Activated T-helper 1 cell treated with anti-CD3 and anti-CD28 coated beads, Interleukin-12 subunit alpha, Interleukin-12 subunit beta, Interleukin-2, Interleukin-4 antibody, amounts not matched to agents 30 ng/mL and 10 ng/mL and 1 ng/mL, durations not matched to agents 14 hours and 24 hours and 36 hours (primary cell): Measurements from ENCODE around the gene ELOVL1. TPM values are rescaled to one million over a fixed set of nuclear protein-coding genes. Genes with fewer than 3 reads are reported as not detected.

Experiments
- DNase-seq: peaks from one replicate; pipeline ENCODE4 v3.0.0; 2021; ENCODE audit warnings: low spot score
- H3K27ac Mint-ChIP-seq: one replicate; pipeline ENCODE4 v1.8.0; 2021; ENCODE audit warnings: mild to moderate bottlenecking, mixed read lengths
- H3K27me3 Mint-ChIP-seq: one replicate; pipeline ENCODE4 v1.8.0; 2022; ENCODE audit warnings: mild to moderate bottlenecking, moderate library complexity, mixed read lengths; ENCODE audit not compliant: insufficient read depth
- H3K36me3 Mint-ChIP-seq: one replicate; pipeline ENCODE4 v1.8.0; 2021; ENCODE audit warnings: low read depth, mixed read lengths
- H3K4me1 Mint-ChIP-seq: one replicate; pipeline ENCODE4 v1.8.0; 2021; ENCODE audit warnings: low read depth, mixed read lengths
- H3K4me3 Mint-ChIP-seq: one replicate; pipeline ENCODE4 v1.8.0; 2021; ENCODE audit warnings: mild to moderate bottlenecking, moderate library complexity, mixed read lengths
- H3K9me3 Mint-ChIP-seq: one replicate; pipeline ENCODE4 v1.8.0; 2021; ENCODE audit warnings: mixed read lengths
- intact Hi-C: fragments of 100-400 bp; cut with micrococcal nuclease; formaldehyde crosslinking; loops from one replicate; pipeline ENCODE4 v1.15.1; 2024
- total RNA-seq: library from RNA; stranded (reverse); gene quantifications from 2 replicates; pipeline ENCODE4 v1.2.3, GENCODE V29; 2022

ELOVL1 gene
- total RNA-seq, 1 donor from 2014 or later: 85.7 TPM

GRCh38 chr1:43329995-43330751 lies 37.6 kb downstream of the ELOVL1 start:
- peaks cover 28% of the 10 kb centered on the region for H3K4me1 Mint-ChIP-seq
- H3K27me3 Mint-ChIP-seq: peaks cover 3% of the 10 kb centered on the region
- peak; percentile 14 for DNase-seq
- intact Hi-C loops: loop anchor here (2.0 kb wide), 2 partner anchors 29 to 35 kb away; partner anchors contain the start of gene CDC20
- peak overlapping the region; percentile 80 for H3K27ac Mint-ChIP-seq
- H3K36me3 Mint-ChIP-seq: no peaks in the 10 kb centered on the region
- H3K9me3 Mint-ChIP-seq: peaks cover 19% of the 10 kb centered on the region
- H3K4me3 Mint-ChIP-seq: peak overlapping the region; percentile 2

DNA sequence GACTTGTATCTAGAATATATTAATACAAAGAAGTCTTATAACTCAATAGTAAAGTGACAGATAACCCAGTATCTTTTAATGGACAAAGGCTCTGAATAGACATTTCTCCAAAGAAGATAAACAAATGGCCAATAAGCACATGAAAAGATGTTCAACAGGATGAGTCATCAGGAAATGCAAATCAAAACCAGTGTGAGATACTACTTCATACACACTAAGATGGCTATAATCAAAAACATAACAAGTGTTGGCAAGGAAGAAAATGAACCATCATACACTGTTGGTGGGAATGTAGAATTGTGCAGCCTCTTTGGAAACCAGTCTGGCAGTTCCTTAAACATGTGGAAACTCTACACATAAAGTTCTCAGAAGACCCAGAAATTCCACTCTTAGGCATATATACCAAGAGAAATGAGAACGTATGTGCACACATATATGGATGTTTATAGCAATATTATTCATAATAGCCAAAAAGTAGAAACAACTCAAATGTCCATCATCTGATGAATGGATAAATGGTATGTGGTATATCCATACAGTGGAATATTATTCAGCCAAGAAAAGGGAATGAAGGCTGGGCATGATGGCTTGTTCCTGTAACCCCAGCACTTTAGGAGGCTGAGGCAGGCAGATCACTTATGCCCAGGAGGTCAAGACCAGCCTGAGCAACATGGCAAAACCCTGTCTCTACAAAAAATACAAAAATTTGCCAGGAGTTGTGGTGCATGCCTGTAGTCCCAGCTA lies 40.1 kb downstream of the ELOVL1 start:
- no peak overlapping the region for H3K27ac Mint-ChIP-seq
- peaks cover 1% of the 10 kb centered on the region for H3K27me3 Mint-ChIP-seq
- peaks cover 39% of the 10 kb centered on the region for H3K4me1 Mint-ChIP-seq
- H3K9me3 Mint-ChIP-seq: peaks cover 29% of the 10 kb centered on the region
- H3K4me3 Mint-ChIP-seq: no peak overlapping the region
- DNase-seq: no peak
- no peaks in the 10 kb centered on the region for H3K36me3 Mint-ChIP-seq
- intact Hi-C loops: no loop called here

DNA sequence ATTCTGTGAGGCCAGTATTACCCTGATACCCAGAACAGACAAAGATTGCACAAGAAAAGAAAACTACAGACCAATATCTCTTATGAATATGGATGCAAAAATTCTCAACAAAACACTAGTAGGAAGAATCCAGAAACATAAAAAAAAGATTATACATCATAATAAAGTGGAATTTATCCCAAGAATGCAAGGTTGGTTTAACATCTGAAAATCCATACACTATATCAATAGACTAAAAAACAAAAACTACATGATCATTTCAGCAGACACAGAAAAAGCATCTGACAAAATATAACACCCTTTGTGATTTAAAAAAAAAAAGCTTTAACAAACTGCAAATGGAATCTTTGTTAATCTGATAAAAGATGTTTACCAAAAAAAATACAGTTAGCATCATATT lies 42.4 kb downstream of the ELOVL1 start:
- H3K27me3 Mint-ChIP-seq: peaks cover 1% of the 10 kb centered on the region
- H3K9me3 Mint-ChIP-seq: peaks cover 29% of the 10 kb centered on the region
- intact Hi-C loops: no loop called here
- DNase-seq: no peak
- no peak overlapping the region for H3K4me3 Mint-ChIP-seq
- H3K4me1 Mint-ChIP-seq: peaks cover 32% of the 10 kb centered on the region
- no peak overlapping the region for H3K27ac Mint-ChIP-seq
- H3K36me3 Mint-ChIP-seq: no peaks in the 10 kb centered on the region

GRCh38 chr1:43324810-43325209 lies 43.0 kb downstream of the ELOVL1 start:
- intact Hi-C loops: no loop called here
- H3K4me1 Mint-ChIP-seq: peaks cover 26% of the 10 kb centered on the region
- H3K36me3 Mint-ChIP-seq: no peaks in the 10 kb centered on the region
- H3K27me3 Mint-ChIP-seq: no peaks in the 10 kb centered on the region
- peaks cover 29% of the 10 kb centered on the region for H3K9me3 Mint-ChIP-seq
- H3K27ac Mint-ChIP-seq: no peak overlapping the region
- no peak overlapping the region for H3K4me3 Mint-ChIP-seq
- no peak for DNase-seq

DNA sequence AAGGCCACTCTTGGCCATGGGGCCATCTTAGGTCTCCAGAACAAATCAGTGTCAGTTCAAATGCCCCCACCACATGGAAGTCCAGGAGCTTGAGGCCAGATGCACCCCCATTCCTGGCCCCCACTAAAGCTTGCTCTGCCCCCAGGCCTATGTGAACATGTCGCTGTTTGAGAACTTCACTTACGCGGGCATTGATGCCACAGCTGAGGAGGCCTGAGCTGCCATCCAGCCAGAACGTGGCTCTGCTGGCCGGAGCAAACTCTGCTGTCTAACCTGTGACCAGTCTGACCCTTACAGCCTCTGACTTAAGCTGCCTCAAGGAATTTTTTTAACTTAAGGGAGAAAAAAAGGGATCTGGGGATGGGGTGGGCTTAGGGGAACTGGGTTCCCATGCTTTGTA lies 45.3 kb downstream of the ELOVL1 start:
- Mint-ChIP-seq H3K4me1 (peaks cover 23% of the 10 kb centered on the region), H3K36me3 (no peaks in the 10 kb centered on the region), H3K4me3 (no peak overlapping the region), H3K27ac (no peak overlapping the region), H3K9me3 (peaks cover 21% of the 10 kb centered on the region), H3K27me3 (no peaks in the 10 kb centered on the region)
- intact Hi-C loops: no loop called here
- no peak for DNase-seq

GRCh38 chr1:43321331-43321891 lies 46.4 kb downstream of the ELOVL1 start:
- Mint-ChIP-seq H3K4me1 (peaks cover 18% of the 10 kb centered on the region), H3K27me3 (no peaks in the 10 kb centered on the region), H3K9me3 (peaks cover 17% of the 10 kb centered on the region), H3K36me3 (no peaks in the 10 kb centered on the region), H3K4me3 (no peak overlapping the region), H3K27ac (no peak overlapping the region)
- no peak for DNase-seq
- intact Hi-C loops: no loop called here

- H3K4me1 Mint-ChIP-seq: peaks cover 14% of the 10 kb centered on the region
- intact Hi-C loops: no loop called here
- DNase-seq: no peak
- H3K9me3 Mint-ChIP-seq: peaks cover 7% of the 10 kb centered on the region
- H3K27me3 Mint-ChIP-seq: no peaks in the 10 kb centered on the region
- H3K4me3 Mint-ChIP-seq: no peak overlapping the region
- H3K36me3 Mint-ChIP-seq: no peaks in the 10 kb centered on the region
- peak overlapping the region; percentile 50 for H3K27ac Mint-ChIP-seq
Observed at GRCh38 chr1:43319766-43320165, 48.0 kb downstream of the ELOVL1 start.

- no peak for DNase-seq
- Mint-ChIP-seq H3K4me1 (peaks cover 10% of the 10 kb centered on the region), H3K9me3 (peaks cover 2% of the 10 kb centered on the region), H3K36me3 (no peaks in the 10 kb centered on the region), H3K27me3 (no peaks in the 10 kb centered on the region), H3K4me3 (no peak overlapping the region), H3K27ac (peak overlapping the region; percentile 12)
- intact Hi-C loops: no loop called here
Observed at GRCh38 chr1:43319288-43319687, 48.5 kb downstream of the ELOVL1 start.

GRCh38 chr1:43318831-43319230 lies 49.0 kb downstream of the ELOVL1 start:
- Mint-ChIP-seq H3K27me3 (no peaks in the 10 kb centered on the region), H3K36me3 (no peaks in the 10 kb centered on the region), H3K27ac (no peak overlapping the region), H3K9me3 (no peaks in the 10 kb centered on the region), H3K4me3 (no peak overlapping the region), H3K4me1 (peaks cover 7% of the 10 kb centered on the region)
- intact Hi-C loops: no loop called here
- no peak for DNase-seq

DNA sequence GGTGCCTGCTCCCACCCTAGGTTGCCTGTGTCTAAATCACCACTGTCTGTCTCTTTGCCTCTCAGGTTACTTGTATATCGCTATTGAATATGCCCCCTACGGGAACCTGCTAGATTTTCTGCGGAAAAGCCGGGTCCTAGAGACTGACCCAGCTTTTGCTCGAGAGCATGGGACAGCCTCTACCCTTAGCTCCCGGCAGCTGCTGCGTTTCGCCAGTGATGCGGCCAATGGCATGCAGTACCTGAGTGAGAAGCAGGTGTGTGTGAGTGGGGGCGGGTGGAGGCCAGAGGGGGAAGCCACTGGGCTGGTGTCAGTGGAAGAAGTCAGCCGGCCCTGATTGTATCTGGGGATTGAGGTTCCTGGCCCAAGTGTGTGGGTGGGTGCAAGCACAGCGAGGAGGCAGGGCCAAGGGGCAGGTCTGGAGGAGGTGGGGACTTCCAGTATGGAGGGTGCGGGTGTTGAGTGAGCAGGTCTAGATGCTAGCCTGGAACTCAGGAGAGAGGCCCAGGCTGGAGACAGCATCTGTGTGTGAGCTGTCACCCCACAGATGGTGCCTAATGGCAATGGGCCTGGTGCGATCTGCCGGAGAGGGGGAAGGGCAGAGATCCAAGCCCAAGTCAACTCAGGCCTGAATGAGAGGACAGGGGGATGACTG lies 49.9 kb downstream of the ELOVL1 start:
- no peak for DNase-seq
- intact Hi-C loops: no loop called here
- Mint-ChIP-seq H3K27me3 (no peaks in the 10 kb centered on the region), H3K9me3 (no peaks in the 10 kb centered on the region), H3K4me3 (no peak overlapping the region), H3K4me1 (peaks cover 7% of the 10 kb centered on the region), H3K36me3 (no peaks in the 10 kb centered on the region), H3K27ac (peak overlapping the region; percentile 40)

GRCh38 chr1:43316738-43317520 lies 50.9 kb downstream of the ELOVL1 start:
- intact Hi-C loops: no loop called here
- Mint-ChIP-seq H3K36me3 (no peaks in the 10 kb centered on the region), H3K27ac (no peak overlapping the region), H3K4me1 (peaks cover 7% of the 10 kb centered on the region), H3K9me3 (no peaks in the 10 kb centered on the region), H3K4me3 (no peak overlapping the region), H3K27me3 (no peaks in the 10 kb centered on the region)
- no peak for DNase-seq

DNA sequence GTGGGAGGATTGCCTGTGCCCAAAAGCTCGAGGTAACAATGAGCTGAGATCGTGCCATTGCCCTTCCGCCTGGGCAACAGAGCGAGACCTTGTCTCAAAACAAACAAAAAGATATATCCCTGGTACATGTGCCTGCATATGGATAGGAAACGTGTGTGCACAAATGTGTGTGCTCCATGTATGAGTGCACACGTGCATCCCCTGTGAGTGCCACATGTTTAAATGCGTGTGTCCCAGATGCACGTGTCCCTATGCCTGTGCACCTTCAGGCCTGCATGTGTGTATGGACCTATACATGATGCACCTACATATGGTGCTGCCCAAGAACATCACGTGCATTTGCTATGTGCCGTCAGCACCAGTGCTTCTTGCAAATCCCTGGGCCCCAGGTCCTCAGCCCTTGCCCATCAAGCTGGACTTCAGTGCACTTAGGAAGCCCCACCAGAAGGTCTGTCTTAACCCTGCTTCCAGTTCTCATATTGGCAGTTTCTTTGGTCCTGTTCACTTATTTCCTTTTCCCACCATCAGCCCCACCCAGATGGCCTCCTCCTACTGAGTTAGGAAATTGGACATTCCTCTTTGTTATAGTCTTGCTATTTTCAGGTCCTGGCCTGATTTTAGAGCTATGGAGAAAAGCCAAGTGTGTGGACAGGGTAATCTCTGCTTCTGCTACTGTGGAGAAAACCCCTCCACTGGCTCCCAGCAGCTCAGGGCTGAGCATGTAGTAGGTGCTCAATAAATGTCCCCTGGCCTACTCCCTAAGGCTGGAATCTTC lies 51.7 kb downstream of the ELOVL1 start:
- intact Hi-C loops: no loop called here
- no peaks in the 10 kb centered on the region for H3K36me3 Mint-ChIP-seq
- H3K4me3 Mint-ChIP-seq: no peak overlapping the region
- DNase-seq: no peak
- H3K9me3 Mint-ChIP-seq: no peaks in the 10 kb centered on the region
- H3K27me3 Mint-ChIP-seq: no peaks in the 10 kb centered on the region
- H3K27ac Mint-ChIP-seq: no peak overlapping the region
- peaks cover 7% of the 10 kb centered on the region for H3K4me1 Mint-ChIP-seq
